Activated naive CD4-positive, alpha-beta T cell treated with anti-CD3 and anti-CD28 coated beads, Interleukin-2, amount 50 U/mL, for 24 hours (primary cell): ENCODE data around the gene ARHGAP28.

Experiments
- H3K27ac Mint-ChIP-seq: one replicate; pipeline ENCODE4 v1.8.0; 2021; ENCODE audit warnings: mild to moderate bottlenecking, mixed read lengths
- H3K27me3 Mint-ChIP-seq: one replicate; pipeline ENCODE4 v1.8.0; 2021; ENCODE audit warnings: mixed read lengths
- H3K36me3 Mint-ChIP-seq: one replicate; pipeline ENCODE4 v1.8.0; 2021; ENCODE audit warnings: mixed read lengths
- H3K4me1 Mint-ChIP-seq: one replicate; pipeline ENCODE4 v1.8.0; 2021; ENCODE audit warnings: mixed read lengths
- H3K4me3 Mint-ChIP-seq: one replicate; pipeline ENCODE4 v1.8.0; 2021; ENCODE audit warnings: mild to moderate bottlenecking, mixed read lengths
- H3K9me3 Mint-ChIP-seq: one replicate; pipeline ENCODE4 v1.8.0; 2021; ENCODE audit warnings: mixed read lengths

The ARHGAP28 gene

GRCh38 chr18:6724331-6724730 is 5.2 kb upstream of the ARHGAP28 start:
- peaks cover 12% of the 10 kb centered on the region for H3K27me3 Mint-ChIP-seq
- H3K4me1 Mint-ChIP-seq: peaks cover 6% of the 10 kb centered on the region
- no peaks in the 10 kb centered on the region for H3K9me3 Mint-ChIP-seq
- H3K27ac Mint-ChIP-seq: no peak overlapping the region
- H3K4me3 Mint-ChIP-seq: no peak overlapping the region
- no peaks in the 10 kb centered on the region for H3K36me3 Mint-ChIP-seq

- H3K4me3 Mint-ChIP-seq: no peak overlapping the region
- H3K4me1 Mint-ChIP-seq: peaks cover 6% of the 10 kb centered on the region
- peaks cover 16% of the 10 kb centered on the region for H3K27me3 Mint-ChIP-seq
- no peaks in the 10 kb centered on the region for H3K9me3 Mint-ChIP-seq
- no peak overlapping the region for H3K27ac Mint-ChIP-seq
- H3K36me3 Mint-ChIP-seq: no peaks in the 10 kb centered on the region
Observed at GRCh38 chr18:6728331-6728730, 1.2 kb upstream of the ARHGAP28 start.

- H3K4me1 Mint-ChIP-seq: peaks cover 6% of the 10 kb centered on the region
- no peak overlapping the region for H3K4me3 Mint-ChIP-seq
- no peak overlapping the region for H3K27ac Mint-ChIP-seq
- H3K27me3 Mint-ChIP-seq: peaks cover 16% of the 10 kb centered on the region
- no peaks in the 10 kb centered on the region for H3K9me3 Mint-ChIP-seq
- no peaks in the 10 kb centered on the region for H3K36me3 Mint-ChIP-seq
Observed at GRCh38 chr18:6728809-6729246, 688 bp upstream of the ARHGAP28 start.

- Mint-ChIP-seq H3K36me3 (no peaks in the 10 kb centered on the region), H3K4me3 (no peak overlapping the region), H3K27me3 (peaks cover 16% of the 10 kb centered on the region), H3K27ac (no peak overlapping the region), H3K4me1 (peaks cover 6% of the 10 kb centered on the region), H3K9me3 (no peaks in the 10 kb centered on the region)
Observed at GRCh38 chr18:6730416-6731221, 1.1 kb downstream of the ARHGAP28 start.

- Mint-ChIP-seq H3K9me3 (no peaks in the 10 kb centered on the region), H3K27ac (no peak overlapping the region), H3K4me3 (no peak overlapping the region), H3K36me3 (no peaks in the 10 kb centered on the region), H3K27me3 (peaks cover 16% of the 10 kb centered on the region), H3K4me1 (peaks cover 6% of the 10 kb centered on the region)
Observed at GRCh38 chr18:6731222-6731596, 1.7 kb downstream of the ARHGAP28 start.

- no peak overlapping the region for H3K4me3 Mint-ChIP-seq
Observed at GRCh38 chr18:6732952-6733351, 3.4 kb downstream of the ARHGAP28 start.

GRCh38 chr18:6733758-6734157 is 4.2 kb downstream of the ARHGAP28 start:
- Mint-ChIP-seq H3K27me3 (peaks cover 8% of the 10 kb centered on the region), H3K4me3 (no peak overlapping the region), H3K27ac (no peak overlapping the region), H3K36me3 (no peaks in the 10 kb centered on the region), H3K4me1 (peaks cover 6% of the 10 kb centered on the region), H3K9me3 (no peaks in the 10 kb centered on the region)

More at GRCh38 chr18:6732952-6733351, 3.4 kb downstream of the ARHGAP28 start:
- no peaks in the 10 kb centered on the region for H3K9me3 Mint-ChIP-seq
- H3K27me3 Mint-ChIP-seq: peaks cover 16% of the 10 kb centered on the region
- peaks cover 6% of the 10 kb centered on the region for H3K4me1 Mint-ChIP-seq
- no peak overlapping the region for H3K27ac Mint-ChIP-seq
- H3K36me3 Mint-ChIP-seq: no peaks in the 10 kb centered on the region

- no peaks in the 10 kb centered on the region for H3K4me1 Mint-ChIP-seq
- no peak overlapping the region for H3K4me3 Mint-ChIP-seq
- no peak overlapping the region for H3K27ac Mint-ChIP-seq
- no peaks in the 10 kb centered on the region for H3K36me3 Mint-ChIP-seq
- H3K9me3 Mint-ChIP-seq: no peaks in the 10 kb centered on the region
- peaks cover 3% of the 10 kb centered on the region for H3K27me3 Mint-ChIP-seq
Observed at GRCh38 chr18:6734726-6735430, 5.4 kb downstream of the ARHGAP28 start.

- Mint-ChIP-seq H3K27me3 (peaks cover 2% of the 10 kb centered on the region), H3K36me3 (no peaks in the 10 kb centered on the region), H3K4me3 (no peak overlapping the region), H3K9me3 (no peaks in the 10 kb centered on the region), H3K27ac (no peak overlapping the region), H3K4me1 (no peaks in the 10 kb centered on the region)
Observed at GRCh38 chr18:6737833-6738232, 8.3 kb downstream of the ARHGAP28 start.

GRCh38 chr18:6738622-6739021 is 9.1 kb downstream of the ARHGAP28 start:
- Mint-ChIP-seq H3K27me3 (peaks cover 2% of the 10 kb centered on the region), H3K36me3 (no peaks in the 10 kb centered on the region), H3K4me1 (no peaks in the 10 kb centered on the region), H3K27ac (no peak overlapping the region), H3K4me3 (no peak overlapping the region), H3K9me3 (no peaks in the 10 kb centered on the region)

- Mint-ChIP-seq H3K27me3 (peaks cover 2% of the 10 kb centered on the region), H3K9me3 (no peaks in the 10 kb centered on the region), H3K36me3 (no peaks in the 10 kb centered on the region), H3K27ac (no peak overlapping the region), H3K4me1 (no peaks in the 10 kb centered on the region), H3K4me3 (no peak overlapping the region)
Observed at GRCh38 chr18:6741232-6741663, 11.7 kb downstream of the ARHGAP28 start.

GRCh38 chr18:6741786-6742185 is 12.3 kb downstream of the ARHGAP28 start:
- Mint-ChIP-seq H3K27me3 (peaks cover 2% of the 10 kb centered on the region), H3K9me3 (no peaks in the 10 kb centered on the region), H3K4me1 (no peaks in the 10 kb centered on the region), H3K27ac (no peak overlapping the region), H3K4me3 (no peak overlapping the region), H3K36me3 (no peaks in the 10 kb centered on the region)

GRCh38 chr18:6743999-6744398 is 14.5 kb downstream of the ARHGAP28 start:
- no peak overlapping the region for H3K27ac Mint-ChIP-seq
- no peaks in the 10 kb centered on the region for H3K9me3 Mint-ChIP-seq
- H3K4me1 Mint-ChIP-seq: no peaks in the 10 kb centered on the region
- H3K36me3 Mint-ChIP-seq: no peaks in the 10 kb centered on the region
- H3K27me3 Mint-ChIP-seq: peaks cover 2% of the 10 kb centered on the region
- H3K4me3 Mint-ChIP-seq: no peak overlapping the region

GRCh38 chr18:6744816-6745455 is 15.4 kb downstream of the ARHGAP28 start:
- H3K9me3 Mint-ChIP-seq: no peaks in the 10 kb centered on the region
- H3K27ac Mint-ChIP-seq: no peak overlapping the region
- H3K27me3 Mint-ChIP-seq: peaks cover 2% of the 10 kb centered on the region
- H3K4me1 Mint-ChIP-seq: no peaks in the 10 kb centered on the region
- H3K4me3 Mint-ChIP-seq: no peak overlapping the region
- H3K36me3 Mint-ChIP-seq: no peaks in the 10 kb centered on the region

- Mint-ChIP-seq H3K4me1 (no peaks in the 10 kb centered on the region), H3K27me3 (peaks cover 2% of the 10 kb centered on the region), H3K27ac (no peak overlapping the region), H3K4me3 (no peak overlapping the region), H3K36me3 (no peaks in the 10 kb centered on the region), H3K9me3 (no peaks in the 10 kb centered on the region)
Observed at GRCh38 chr18:6745504-6746031, 16.1 kb downstream of the ARHGAP28 start.
